Mesenchymal stem cell (in vitro differentiated cells and primary cell): Measurements from ENCODE around the gene CDYL.

Experiments used
- DNase-seq: peaks from one replicate; pipeline ENCODE4 v3.0.0-alpha.2; 2013
- H2AFZ ChIP-seq: one replicate; pipeline ENCODE4 v1.6.1; 2013; ENCODE audit warnings: low read depth, mild to moderate bottlenecking, control low read depth, inconsistent platforms, low read length, moderate library complexity
- H2AK5ac ChIP-seq: 2 replicates; pipeline ENCODE4 v1.6.1; 2013; ENCODE audit warnings: low read length, moderate library complexity, mild to moderate bottlenecking, inconsistent platforms; ENCODE audit not compliant: severe bottlenecking
- H2BK120ac ChIP-seq: one replicate; pipeline ENCODE4 v1.6.1; 2013; ENCODE audit warnings: low read depth, mild to moderate bottlenecking, inconsistent platforms, low read length, moderate library complexity
- H2BK12ac ChIP-seq, 2 experiments: one replicate each; pipeline ENCODE4 v1.6.1; 2013; ENCODE audit warnings: inconsistent platforms in 2 of 2, low read length in 2 of 2, mild to moderate bottlenecking in 2 of 2, moderate library complexity in 2 of 2, control low read depth in 1 of 2
- H2BK15ac ChIP-seq: one replicate; pipeline ENCODE4 v1.6.1; 2013; ENCODE audit warnings: mild to moderate bottlenecking, low read depth, inconsistent platforms; ENCODE audit not compliant: poor library complexity, severe bottlenecking
- H2BK5ac ChIP-seq: 2 replicates; pipeline ENCODE4 v1.6.1; 2013; ENCODE audit warnings: low read depth, mild to moderate bottlenecking, low read length, control low read depth, inconsistent platforms; ENCODE audit not compliant: poor library complexity, severe bottlenecking
- H3K14ac ChIP-seq, 2 experiments: one replicate each; pipeline ENCODE4 v1.6.1; 2013; ENCODE audit warnings: inconsistent platforms in 2 of 2, low read length in 2 of 2, control low read depth in 1 of 2, mild to moderate bottlenecking in 1 of 2, moderate library complexity in 1 of 2
- H3K18ac ChIP-seq, 2 experiments: one replicate each; pipeline ENCODE4 v1.6.1; 2013; ENCODE audit warnings: inconsistent platforms in 2 of 2, low read length in 2 of 2, control low read depth in 1 of 2, low read depth in 1 of 2, mild to moderate bottlenecking in 1 of 2
- H3K23ac ChIP-seq, 2 experiments: one replicate each; pipeline ENCODE4 v1.6.1; 2013; ENCODE audit warnings: inconsistent platforms in 2 of 2, low read length in 2 of 2, mild to moderate bottlenecking in 2 of 2, moderate library complexity in 2 of 2, control low read depth in 1 of 2
- H3K27ac ChIP-seq: 2 replicates; pipeline ENCODE4 v1.5.1; 2013; ENCODE audit warnings: mild to moderate bottlenecking, moderate library complexity, low read length, control low read depth, inconsistent platforms; ENCODE audit not compliant: poor library complexity, severe bottlenecking
- H3K27me3 ChIP-seq, 2 experiments: 2 replicates each; pipeline versions ENCODE4 v1.6.1 to v1.7.0; 2013; ENCODE audit warnings: low read length in 2 of 2, mild to moderate bottlenecking in 2 of 2, moderate library complexity in 2 of 2, control low read depth in 1 of 2, inconsistent platforms in 1 of 2; ENCODE audit not compliant: control insufficient read depth in 1 of 2, insufficient read depth in 1 of 2
- H3K36me3 ChIP-seq, 2 experiments: 2 replicates each; pipeline versions ENCODE4 v1.6.1 to v1.7.0; 2013; ENCODE audit warnings: low read length in 2 of 2, control low read depth in 1 of 2, inconsistent platforms in 1 of 2, low read depth in 1 of 2, mild to moderate bottlenecking in 1 of 2; ENCODE audit not compliant: insufficient read depth in 2 of 2, control insufficient read depth in 1 of 2
- H3K4ac ChIP-seq, 2 experiments: one replicate each; pipeline ENCODE4 v1.6.1; 2013; ENCODE audit warnings: inconsistent platforms in 2 of 2, low read length in 2 of 2, mild to moderate bottlenecking in 2 of 2, moderate library complexity in 2 of 2, control low read depth in 1 of 2, low read depth in 1 of 2
- H3K4me1 ChIP-seq: 2 replicates; pipeline ENCODE4 v1.6.1; 2013; ENCODE audit warnings: low read depth, low read length, control low read depth; ENCODE audit not compliant: control insufficient read depth, insufficient read depth
- H3K4me2 ChIP-seq: 2 replicates; pipeline ENCODE4 v1.6.1; 2013; ENCODE audit warnings: low read length, mild to moderate bottlenecking, inconsistent platforms; ENCODE audit not compliant: poor library complexity, severe bottlenecking
- H3K4me3 ChIP-seq, 2 experiments: 2 replicates each; pipeline versions ENCODE4 v1.5.1 to v1.7.0; 2013; ENCODE audit warnings: low read length in 2 of 2, mild to moderate bottlenecking in 2 of 2, control low read depth in 1 of 2, low read depth in 1 of 2; ENCODE audit not compliant: insufficient read depth in 1 of 2
- H3K79me1 ChIP-seq: replicated peaks from 2 replicates; pipeline ENCODE4 v1.6.1; 2013; ENCODE audit warnings: mild to moderate bottlenecking, control low read depth, low read length, inconsistent platforms; ENCODE audit not compliant: poor library complexity, severe bottlenecking
- H3K9ac ChIP-seq: 2 replicates; pipeline ENCODE4 v1.7.0; 2013; ENCODE audit warnings: mild to moderate bottlenecking, low read length, moderate library complexity
- H3K9me3 ChIP-seq: 2 replicates; pipeline ENCODE4 v1.7.0; 2013; ENCODE audit warnings: mild to moderate bottlenecking, low read length; ENCODE audit not compliant: control insufficient read depth
- H4K8ac ChIP-seq: one replicate; pipeline ENCODE4 v1.6.1; 2013; ENCODE audit warnings: inconsistent platforms, mild to moderate bottlenecking, low read length, moderate library complexity
- H4K91ac ChIP-seq: one replicate; pipeline ENCODE4 v1.6.1; 2013; ENCODE audit warnings: mild to moderate bottlenecking, low read length, inconsistent platforms
- WGBS: methylation state at CpG from one replicate; pipeline ENCODE4 v1.1.7; 2013; ENCODE audit warnings: mixed read lengths; 5-methylcytosine and 5-hydroxymethylcytosine counted together

CDYL gene

GRCh38 chr6:4846387-4846786, 70.2 kb downstream of the CDYL start:
- no peak overlapping the region for H2BK5ac ChIP-seq
- no peak overlapping the region for H3K9ac ChIP-seq
- H3K27me3 ChIP-seq: no peaks in the 10 kb centered on the region
- H2AK5ac ChIP-seq: no peak overlapping the region
- DNase-seq: no peak
- WGBS: 89% methylated on average over 2 of the region's 2 CpGs
- no peak overlapping the region for H3K4me2 ChIP-seq
- H3K4me1 ChIP-seq: peaks cover 1% of the 10 kb centered on the region
- no peak overlapping the region for H3K14ac ChIP-seq
- H2BK120ac ChIP-seq: no peak overlapping the region
- H3K4me3 ChIP-seq: no peak overlapping the region
- H2BK15ac ChIP-seq: no peak overlapping the region
- H3K36me3 ChIP-seq: no peaks in the 10 kb centered on the region
- no peak overlapping the region for H4K91ac ChIP-seq
- no peak overlapping the region for H2BK12ac ChIP-seq
- H3K9me3 ChIP-seq: peaks cover 40% of the 10 kb centered on the region
- H3K79me1 ChIP-seq: peaks cover 24% of the 10 kb centered on the region
- no peak overlapping the region for H3K18ac ChIP-seq
- no peak overlapping the region for H4K8ac ChIP-seq
- no peak overlapping the region for H3K4ac ChIP-seq
- no peak overlapping the region for H3K27ac ChIP-seq
- no peak overlapping the region for H2AFZ ChIP-seq
- H3K23ac ChIP-seq: no peak overlapping the region

GRCh38 chr6:4848382-4849068, 72.3 kb downstream of the CDYL start:
- Histone ChIP-seq H3K4ac (no peak overlapping the region), H3K27ac (no peak overlapping the region), H3K4me3 (no peak overlapping the region), H3K27me3 (no peaks in the 10 kb centered on the region), H2BK5ac (no peak overlapping the region), H3K18ac (no peak overlapping the region), H3K4me2 (no peak overlapping the region), H3K14ac (no peak overlapping the region), H3K9me3 (peaks cover 29% of the 10 kb centered on the region), H3K23ac (no peak overlapping the region), H2AK5ac (no peak overlapping the region), H4K8ac (no peak overlapping the region), H2BK120ac (no peak overlapping the region), H3K36me3 (no peaks in the 10 kb centered on the region), H2BK15ac (no peak overlapping the region), H2AFZ (no peak overlapping the region), H4K91ac (no peak overlapping the region), H3K9ac (no peak overlapping the region), H3K4me1 (peaks cover 1% of the 10 kb centered on the region), H2BK12ac (no peak overlapping the region), H3K79me1 (peaks cover 33% of the 10 kb centered on the region)
- peak; percentile 19 for DNase-seq
- 68% methylated on average over 7 of the region's 7 CpGs for WGBS

DNA sequence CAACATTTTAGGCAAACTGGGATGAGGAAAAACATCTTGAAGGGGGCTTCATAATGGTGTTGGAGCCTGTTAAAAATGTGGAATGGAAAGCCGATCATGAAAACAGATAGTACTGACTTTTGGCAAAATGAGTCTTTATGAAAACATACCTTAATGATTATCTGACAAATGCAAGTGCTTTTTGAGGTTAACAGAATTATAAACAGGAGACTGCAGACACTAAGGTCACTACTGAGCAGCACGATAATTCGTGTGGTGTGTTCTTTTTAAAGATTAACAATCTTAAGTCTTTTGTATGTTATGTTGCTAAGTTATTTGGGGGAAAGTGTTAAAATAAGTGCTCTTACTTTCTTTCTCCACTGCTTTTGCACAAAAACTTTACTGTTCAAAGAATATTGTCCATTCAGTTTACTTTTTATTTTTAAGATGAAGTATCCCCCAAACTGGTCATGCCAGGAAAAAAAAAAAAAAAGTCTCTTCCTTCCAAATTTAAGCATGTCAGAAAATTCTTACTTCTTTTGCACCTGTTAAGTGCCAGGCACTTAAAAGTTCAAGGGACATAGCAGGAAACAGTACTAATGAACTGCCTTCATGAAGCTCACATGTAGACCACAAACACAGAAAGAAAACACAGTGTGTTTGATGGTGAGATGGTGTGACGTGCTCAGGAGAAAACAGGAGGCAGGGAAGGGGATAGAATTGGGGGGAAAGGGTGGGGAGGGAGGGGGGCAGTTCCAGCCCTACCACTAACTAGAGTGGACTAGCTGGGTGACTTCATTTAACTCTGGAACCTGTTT, 73.2 kb downstream of the CDYL start:
- peaks cover 7% of the 10 kb centered on the region for H3K4me1 ChIP-seq
- no peak overlapping the region for H2AFZ ChIP-seq
- H3K27ac ChIP-seq: no peak overlapping the region
- no peak overlapping the region for H4K8ac ChIP-seq
- no peak overlapping the region for H2AK5ac ChIP-seq
- H2BK5ac ChIP-seq: no peak overlapping the region
- H3K4me3 ChIP-seq: no peak overlapping the region
- no peak overlapping the region for H3K4me2 ChIP-seq
- no peak overlapping the region for H3K4ac ChIP-seq
- H3K9me3 ChIP-seq: peaks cover 21% of the 10 kb centered on the region
- peaks cover 36% of the 10 kb centered on the region for H3K79me1 ChIP-seq
- H2BK12ac ChIP-seq: no peak overlapping the region
- DNase-seq: no peak
- no peak overlapping the region for H3K14ac ChIP-seq
- no peaks in the 10 kb centered on the region for H3K36me3 ChIP-seq
- H3K23ac ChIP-seq: no peak overlapping the region
- H3K18ac ChIP-seq: no peak overlapping the region
- H2BK120ac ChIP-seq: no peak overlapping the region
- H3K9ac ChIP-seq: no peak overlapping the region
- no peak overlapping the region for H4K91ac ChIP-seq
- H3K27me3 ChIP-seq: no peaks in the 10 kb centered on the region
- WGBS: 77% methylated on average over 4 of the region's 4 CpGs
- no peak overlapping the region for H2BK15ac ChIP-seq

GRCh38 chr6:4851035-4851434, 74.8 kb downstream of the CDYL start:
- Histone ChIP-seq H3K18ac (no peak overlapping the region), H3K36me3 (no peaks in the 10 kb centered on the region), H3K4me2 (no peak overlapping the region), H3K14ac (no peak overlapping the region), H3K9me3 (peaks cover 5% of the 10 kb centered on the region), H2BK15ac (no peak overlapping the region), H3K4ac (no peak overlapping the region), H3K27me3 (no peaks in the 10 kb centered on the region), H4K91ac (no peak overlapping the region), H2BK120ac (no peak overlapping the region), H3K9ac (no peak overlapping the region), H2BK5ac (no peak overlapping the region), H2AFZ (no peak overlapping the region), H3K27ac (no peak overlapping the region), H3K79me1 (peaks cover 44% of the 10 kb centered on the region), H3K4me3 (no peak overlapping the region), H3K23ac (no peak overlapping the region), H2AK5ac (no peak overlapping the region), H2BK12ac (no peak overlapping the region), H3K4me1 (peaks cover 7% of the 10 kb centered on the region), H4K8ac (no peak overlapping the region)
- 100% methylated on average over 3 of the region's 4 CpGs for WGBS
- DNase-seq: no peak
